GM21526 (cell line): ENCODE data around the gene MYL3.

Source experiments
- ATAC-seq: cut with Tn5 transposase; IDR thresholded peaks from one replicate; pipeline ENCODE4 v1.9.1; 2021; ENCODE audit warnings: moderate library complexity; ENCODE audit not compliant: unreplicated experiment, low FRiP score

MYL3 gene

GRCh38 chr3:46900007-46900292 is 36.7 kb upstream of the MYL3 start:
- no peak for ATAC-seq

GRCh38 chr3:46899151-46900006 is 36.1 kb upstream of the MYL3 start:
- no peak for ATAC-seq

GRCh38 chr3:46898321-46899150 is 35.3 kb upstream of the MYL3 start:
- no peak for ATAC-seq

GRCh38 chr3:46897829-46898320 is 34.6 kb upstream of the MYL3 start:
- no peak for ATAC-seq

GRCh38 chr3:46897031-46897430 is 33.8 kb upstream of the MYL3 start:
- ATAC-seq, result no peak

- no peak for ATAC-seq
These were observed 33.1 kb upstream of the MYL3 start for GRCh38 chr3:46896386-46896785.

GRCh38 chr3:46895761-46896160 is 32.5 kb upstream of the MYL3 start:
- ATAC-seq, result no peak

GRCh38 chr3:46895204-46895660 is 32.0 kb upstream of the MYL3 start:
- ATAC-seq, result no peak

- no peak for ATAC-seq
These were observed 31.0 kb upstream of the MYL3 start for GRCh38 chr3:46894256-46894655.

- ATAC-seq, result no peak
These were observed 30.5 kb upstream of the MYL3 start for GRCh38 chr3:46893763-46894162.

- no peak for ATAC-seq
These were observed 30.0 kb upstream of the MYL3 start for GRCh38 chr3:46893146-46893748.

GRCh38 chr3:46892285-46893145 is 29.3 kb upstream of the MYL3 start:
- no peak for ATAC-seq

- no peak for ATAC-seq
These were observed 27.9 kb upstream of the MYL3 start for GRCh38 chr3:46891132-46891531.

GRCh38 chr3:46890132-46890531 is 26.9 kb upstream of the MYL3 start:
- ATAC-seq, result no peak

- no peak for ATAC-seq
These were observed 26.3 kb upstream of the MYL3 start for GRCh38 chr3:46889381-46890110.

- no peak for ATAC-seq
These were observed 25.5 kb upstream of the MYL3 start for GRCh38 chr3:46888705-46889104.

- ATAC-seq, result no peak
These were observed 24.8 kb upstream of the MYL3 start for GRCh38 chr3:46887980-46888494.

- ATAC-seq, result no peak
These were observed 22.4 kb upstream of the MYL3 start for GRCh38 chr3:46885612-46886011.

GRCh38 chr3:46884929-46885328 is 21.7 kb upstream of the MYL3 start:
- no peak for ATAC-seq
